SK-N-SH (cell line): Measurements from ENCODE around the gene SLC35A4. TPM values are rescaled to one million over a fixed set of nuclear protein-coding genes. Genes with fewer than 3 reads are reported as not detected.

Experiments
- CTCF ChIA-PET: fragments of 300-600, 350-600 bp; formaldehyde crosslinking; extraction: SDS; loops from one replicate; lab custom pipeline; 2021; lab: Yijun Ruan, JAX
- POLR2A ChIA-PET: fragments of 350-600 bp; sonication (Branson Sonifier 250); formaldehyde crosslinking; extraction: SDS; loops from one replicate; lab custom pipeline; 2020; ENCODE audit warnings: antibody characterized with exemption, inconsistent platforms; lab: Yijun Ruan, JAX
- DNase-seq: peaks from one replicate; pipeline ENCODE4 v3.0.0; 2012
- H2AFZ ChIP-seq: fragments of 200-600 bp; sonication (generic); 2 replicates; pipeline ENCODE4 v1.8.1; 2016; ENCODE audit warnings: antibody characterized with exemption, mild to moderate bottlenecking, low read depth
- H3F3A ChIP-seq: fragments of 200-600 bp; sonication (generic); replicated peaks from 2 replicates; pipeline ENCODE3; 2016; ENCODE audit warnings: antibody characterized with exemption, mild to moderate bottlenecking; ENCODE audit not compliant: insufficient read depth
- H3K27ac ChIP-seq, 2 experiments: fragments of 200-500 bp in 1 of 2; fragments of 200-600 bp in 1 of 2; sonication (Bioruptor generic) in 1 of 2; sonication (generic), shearing (Covaris generic) in 1 of 2; 2 replicates each; pipeline versions ENCODE4 v1.5.1 to v1.6.1; 2014 to 2016; ENCODE audit warnings: low read depth in 2 of 2, inconsistent platforms in 1 of 2, low read length in 1 of 2, mild to moderate bottlenecking in 1 of 2, mixed read lengths in 1 of 2
- H3K27me3 ChIP-seq: fragments of 200-600 bp; sonication (generic), shearing (Covaris generic); 2 replicates; pipeline ENCODE4 v1.6.1; 2016; ENCODE audit warnings: mixed run types; ENCODE audit not compliant: insufficient read depth
- H3K36me3 ChIP-seq, 2 experiments: fragments of 200-500 bp in 1 of 2; fragments of 200-600 bp in 1 of 2; sonication (Bioruptor generic) in 1 of 2; sonication (generic) in 1 of 2; replicated peaks in 1 of 2; 2 replicates each; pipeline versions ENCODE3 to v1.5.1; 2014 to 2016; ENCODE audit warnings: low read length in 1 of 2, mild to moderate bottlenecking in 1 of 2; ENCODE audit not compliant: insufficient read depth in 2 of 2, control insufficient read depth in 1 of 2
- H3K4me1 ChIP-seq, 2 experiments: fragments of 200-500 bp in 1 of 2; fragments of 200-600 bp in 1 of 2; sonication (Bioruptor generic) in 1 of 2; sonication (generic), shearing (Covaris generic) in 1 of 2; 2 replicates each; pipeline versions ENCODE4 v1.5.1 to v1.6.1; 2014 to 2016; ENCODE audit warnings: low read depth in 1 of 2, low read length in 1 of 2, mixed run types in 1 of 2; ENCODE audit not compliant: insufficient read depth in 2 of 2, control insufficient read depth in 1 of 2
- H3K4me2 ChIP-seq: fragments of 200-600 bp; sonication (generic), shearing (Covaris generic); 2 replicates; pipeline ENCODE4 v1.6.1; 2017; ENCODE audit warnings: mixed run types
- H3K4me3 ChIP-seq, 2 experiments: fragments of 200-500 bp in 1 of 2; fragments of 200-600 bp in 1 of 2; sonication (Bioruptor generic) in 1 of 2; sonication (generic), shearing (Covaris generic) in 1 of 2; 2 replicates each; pipeline versions ENCODE4 v1.5.1 to v1.8.1; 2014 to 2016; ENCODE audit warnings: low read depth in 2 of 2, inconsistent platforms in 1 of 2, low read length in 1 of 2, mild to moderate bottlenecking in 1 of 2, mixed read lengths in 1 of 2, moderate library complexity in 1 of 2
- H3K79me2 ChIP-seq: fragments of 200-600 bp; sonication (generic); 2 replicates; pipeline ENCODE4 v1.8.1; 2017; ENCODE audit warnings: mild to moderate bottlenecking; ENCODE audit not compliant: insufficient read depth
- H3K9ac ChIP-seq: fragments of 200-600 bp; sonication (generic); 2 replicates; pipeline ENCODE4 v1.6.1; 2017; ENCODE audit warnings: mixed run types
- H3K9me2 ChIP-seq: fragments of 200-600 bp; sonication (generic); 2 replicates; pipeline ENCODE4 v1.6.1; 2017; ENCODE audit warnings: mixed run types
- H3K9me3 ChIP-seq: fragments of 200-600 bp; sonication (generic); 2 replicates; pipeline ENCODE4 v1.6.1; 2017; ENCODE audit warnings: mixed run types, mild to moderate bottlenecking, moderate library complexity
- H4K20me1 ChIP-seq: fragments of 200-600 bp; sonication (generic); 2 replicates; pipeline ENCODE4 v1.6.1; 2017; ENCODE audit warnings: mild to moderate bottlenecking, mixed run types; ENCODE audit not compliant: insufficient read depth
- CHD2 ChIP-seq: fragments of 150-350 bp; IDR thresholded peaks from 2 replicates; pipeline ENCODE4 v1.6.1; 2018; ENCODE audit warnings: low read length; ENCODE audit not compliant: partially characterized antibody
- ELF1 ChIP-seq: IDR thresholded peaks from 2 replicates; pipeline ENCODE4 v1.4.0; 2012
- FOXJ3 ChIP-seq: sonication (generic); formaldehyde crosslinking; IDR thresholded peaks from 2 replicates; pipeline ENCODE4 v1.5.1; 2020; ENCODE audit warnings: mild to moderate bottlenecking, missing genetic modification reagents
- FOXM1 ChIP-seq: IDR thresholded peaks from 2 replicates; pipeline ENCODE4 v1.4.0; 2012; ENCODE audit warnings: low read depth, mild to moderate bottlenecking
- GABPA ChIP-seq: IDR thresholded peaks from 2 replicates; pipeline ENCODE4 v1.4.0; 2012; ENCODE audit warnings: low read depth, mild to moderate bottlenecking
- GATA2 ChIP-seq: sonication (generic); formaldehyde crosslinking; IDR thresholded peaks from 2 replicates; pipeline ENCODE4 v1.5.0; 2020; ENCODE audit warnings: mild to moderate bottlenecking, missing genetic modification reagents
- MAX ChIP-seq: IDR thresholded peaks from 2 replicates; pipeline ENCODE4 v1.4.0; 2012; ENCODE audit warnings: low read depth
- MXI1 ChIP-seq: IDR thresholded peaks from 2 replicates; pipeline ENCODE4 v1.6.1; 2012; ENCODE audit warnings: mild to moderate bottlenecking, low read depth, low read length, improper control_type of control experiment
- NFIC ChIP-seq: IDR thresholded peaks from 2 replicates; pipeline ENCODE4 v1.4.0; 2012; ENCODE audit warnings: borderline replicate concordance
- NRF1 ChIP-seq: IDR thresholded peaks from 2 replicates; pipeline ENCODE4 v1.6.1; 2012; ENCODE audit warnings: low read depth, mild to moderate bottlenecking, low read length
- PBX3 ChIP-seq: IDR thresholded peaks from 2 replicates; pipeline ENCODE4; 2012
- POLR2AphosphoS5 ChIP-seq: IDR thresholded peaks from 2 replicates; pipeline ENCODE4 v1.6.1; 2012; ENCODE audit warnings: low read depth, low read length
- RAD21 ChIP-seq: IDR thresholded peaks from 2 replicates; pipeline ENCODE4 v1.6.1; 2012; ENCODE audit warnings: mild to moderate bottlenecking, low read length
- REST ChIP-seq: IDR thresholded peaks from 2 replicates; pipeline ENCODE4 v1.6.1; 2012; ENCODE audit warnings: mild to moderate bottlenecking, low read depth, low read length, moderate library complexity
- RFX5 ChIP-seq: IDR thresholded peaks from 2 replicates; pipeline ENCODE4 v1.6.1; 2012; ENCODE audit warnings: mild to moderate bottlenecking, improper control_type of control experiment, low read length
- SIN3A ChIP-seq: IDR thresholded peaks from 2 replicates; pipeline ENCODE4 v1.6.1; 2012; ENCODE audit warnings: low read depth, mild to moderate bottlenecking, low read length, moderate library complexity, borderline replicate concordance
- YY1 ChIP-seq: IDR thresholded peaks from 2 replicates; pipeline ENCODE4 v1.4.0; 2012; ENCODE audit warnings: low read depth, mild to moderate bottlenecking
- WGBS: methylation state at CpG from one replicate; pipeline ENCODE4 v1.1.6; 2017; ENCODE audit warnings: low lambda C conversion rate; 5-methylcytosine and 5-hydroxymethylcytosine counted together
- polyA plus RNA-seq, 3 experiments: library from polyadenylated mRNA; depleted of rRNA; stranded (reverse); fragments of >200 nt; gene quantifications; 2 replicates each; pipeline ENCODE4 v1.2.3, GENCODE V29; 2012
- TF ChIP-seq, protein P1 (sequence below): IDR thresholded peaks from 2 replicates; pipeline ENCODE4 v1.4.0; 2012; ENCODE audit warnings: low read depth, borderline replicate concordance
- TF ChIP-seq, protein P2 (sequence below): fragments of 150-350 bp; IDR thresholded peaks from 2 replicates; pipeline ENCODE4 v1.6.1; 2016; ENCODE audit warnings: mild to moderate bottlenecking, low read depth, low read length

SLC35A4 gene
- polyA plus RNA-seq, 1 of the 3 experiments (the other 2 are of a cell fraction) = 56.2 TPM

- TF ChIP-seq RFX5 = no peak
- no peak for TF ChIP-seq FOXJ3 (CRISPR knock-in tag)
- peak; percentile 43; the same call in 1 of the 2 replicates for TF ChIP-seq MXI1
- no peak for TF ChIP-seq FOXM1
- TF ChIP-seq, protein P1, sequence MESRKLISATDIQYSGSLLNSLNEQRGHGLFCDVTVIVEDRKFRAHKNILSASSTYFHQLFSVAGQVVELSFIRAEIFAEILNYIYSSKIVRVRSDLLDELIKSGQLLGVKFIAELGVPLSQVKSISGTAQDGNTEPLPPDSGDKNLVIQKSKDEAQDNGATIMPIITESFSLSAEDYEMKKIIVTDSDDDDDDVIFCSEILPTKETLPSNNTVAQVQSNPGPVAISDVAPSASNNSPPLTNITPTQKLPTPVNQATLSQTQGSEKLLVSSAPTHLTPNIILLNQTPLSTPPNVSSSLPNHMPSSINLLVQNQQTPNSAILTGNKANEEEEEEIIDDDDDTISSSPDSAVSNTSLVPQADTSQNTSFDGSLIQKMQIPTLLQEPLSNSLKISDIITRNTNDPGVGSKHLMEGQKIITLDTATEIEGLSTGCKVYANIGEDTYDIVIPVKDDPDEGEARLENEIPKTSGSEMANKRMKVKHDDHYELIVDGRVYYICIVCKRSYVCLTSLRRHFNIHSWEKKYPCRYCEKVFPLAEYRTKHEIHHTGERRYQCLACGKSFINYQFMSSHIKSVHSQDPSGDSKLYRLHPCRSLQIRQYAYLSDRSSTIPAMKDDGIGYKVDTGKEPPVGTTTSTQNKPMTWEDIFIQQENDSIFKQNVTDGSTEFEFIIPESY = no peak
- TF ChIP-seq YY1 = no peak
- TF ChIP-seq SIN3A = no peak
- no peak for TF ChIP-seq GATA2 (CRISPR knock-in tag)
- TF ChIP-seq, protein P2, sequence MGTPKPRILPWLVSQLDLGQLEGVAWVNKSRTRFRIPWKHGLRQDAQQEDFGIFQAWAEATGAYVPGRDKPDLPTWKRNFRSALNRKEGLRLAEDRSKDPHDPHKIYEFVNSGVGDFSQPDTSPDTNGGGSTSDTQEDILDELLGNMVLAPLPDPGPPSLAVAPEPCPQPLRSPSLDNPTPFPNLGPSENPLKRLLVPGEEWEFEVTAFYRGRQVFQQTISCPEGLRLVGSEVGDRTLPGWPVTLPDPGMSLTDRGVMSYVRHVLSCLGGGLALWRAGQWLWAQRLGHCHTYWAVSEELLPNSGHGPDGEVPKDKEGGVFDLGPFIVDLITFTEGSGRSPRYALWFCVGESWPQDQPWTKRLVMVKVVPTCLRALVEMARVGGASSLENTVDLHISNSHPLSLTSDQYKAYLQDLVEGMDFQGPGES = no peak
- TF ChIP-seq NRF1 = no peak
These were observed 8.2 kb upstream of the SLC35A4 start (continued) for GRCh38 chr5:140556438-140556837.

GRCh38 chr5:140557136-140557805 lies 7.4 kb upstream of the SLC35A4 start, which contains the start of gene SRA1:
Gene SRA1, minus strand, starts transcription at chr5:140557473. Its CDS starts 21 bp downstream, at chr5:140557452.
- H2AFZ ChIP-seq = peak within 1 kb of the TSS; percentile 68
- peaks cover 11 to 25% of the 10 kb centered on the region in 2 experiments for H3K36me3 ChIP-seq
- peaks cover 7 to 20% of the 10 kb centered on the region in 2 experiments; a peak in 3 of 4 replicates for H3K4me1 ChIP-seq
- H3F3A ChIP-seq = peaks cover 9% of the 10 kb centered on the region
- ChIA-PET POLR2A (interaction anchor here (0.6 to 1.4 kb wide), 10 partner anchors 9 to 156 kb away, joined by 3 to 21 read pairs (median 4); partner anchors contain the start of genes ANKHD1, EIF4EBP3, HARS1 and HARS2), CTCF (interaction anchor here (0.7 to 1.5 kb wide), 6 partner anchors 10 to 763 kb away, joined by 3 to 6 read pairs (median 3); partner anchors contain the start of genes EIF4EBP3, HBEGF, IK and NDUFA2)
- no peaks in the 10 kb centered on the region for H3K27me3 ChIP-seq
- WGBS = 5% methylated on average over 17 of the region's 46 CpGs
- H3K9ac ChIP-seq = peak within 1 kb of the TSS; percentile 89
- no peaks in the 10 kb centered on the region for H3K9me2 ChIP-seq
- peaks cover 50% of the 10 kb centered on the region for H3K79me2 ChIP-seq
- peak within 1 kb of the TSS; percentile 61 for H3K4me2 ChIP-seq
- H3K4me3 ChIP-seq = peak within 1 kb of the TSS; percentile 85 to 87
- DNase-seq = peak; percentile 97
- peaks cover 4% of the 10 kb centered on the region for H4K20me1 ChIP-seq
- H3K27ac ChIP-seq = peak within 1 kb of the TSS; percentile 78 to 92
- no peaks in the 10 kb centered on the region for H3K9me3 ChIP-seq
- TF ChIP-seq MXI1 (peak; percentile 75; the same call in 1 of the 2 replicates), NFIC (peak; percentile 29; the same call in 1 of the 2 replicates), NRF1 (no peak), RAD21 (no peak), PBX3 (peak; percentile 33; the same call in 1 of the 2 replicates), CHD2 (peak; percentile 12), REST (0 out of 2 replicates have a peak, but pooled peaks have one; percentile 46), GABPA (peak; percentile 87), YY1 (peak; percentile 80), POLR2AphosphoS5 (peak; percentile 98), MAX (peak; percentile 90; the same call in 1 of the 2 replicates), ELF1 (peak; percentile 86)
- TF ChIP-seq, protein P1 = no peak
